Right lobe of liver (tissue), 4 donors: ENCODE measurements around the gene FREM1.

Experiments used
- CTCF ChIP-seq, 4 donors: fragments of 200-600 bp in 3 of 4; fragments of 450-650 bp in 1 of 4; IDR thresholded peaks; one replicate each; pipeline versions ENCODE4 v1.5.1 to v1.8.0; 2016 to 2022; ENCODE audit warnings: antibody characterized with exemption in 4 of 4, mild to moderate bottlenecking in 2 of 4
- POLR2A ChIP-seq: fragments of 450-650 bp; IDR thresholded peaks from one replicate; pipeline ENCODE4 v1.6.1; 2017; ENCODE audit warnings: antibody characterized with exemption, mild to moderate bottlenecking
- donor health status: DM: no; HTN: no; CAD: no.
- donor health status: DM: no; HTN: no; CAD: no.
- donor health status: DM: no; HTN: yes; CAD: no.

DNA sequence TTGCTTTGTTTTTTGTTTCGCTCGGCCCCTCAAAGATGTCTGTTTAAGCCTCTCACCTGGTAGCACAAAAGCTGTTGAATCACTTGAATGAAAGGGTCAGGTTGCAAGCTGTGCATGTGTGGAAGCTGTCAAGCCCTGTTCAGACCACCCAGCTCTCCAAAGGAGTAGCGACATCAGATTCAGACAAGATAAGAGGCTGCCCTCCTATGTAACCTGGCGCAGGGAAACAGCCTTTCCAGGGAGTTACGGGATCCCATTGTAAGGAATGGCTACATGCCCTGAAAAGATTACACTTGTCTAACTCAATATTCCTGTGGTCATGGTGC, 2.9 kb downstream of the FREM1 start:
- TF ChIP-seq CTCF (IDR thresholded peaks at IDR 0.05), result no peak
- TF ChIP-seq POLR2A, result no peak
